ENCODE measurements around the gene EML6. TPM values are rescaled to one million over a fixed set of nuclear protein-coding genes. Genes with fewer than 3 reads are reported as not detected.

The EML6 gene
- total and polyA plus RNA-seq, 2 of the 8 experiments (the other 6 are each of a cell fraction or from before 2014, with no cell fraction given), result 1.2 to 1.6 TPM

DNA sequence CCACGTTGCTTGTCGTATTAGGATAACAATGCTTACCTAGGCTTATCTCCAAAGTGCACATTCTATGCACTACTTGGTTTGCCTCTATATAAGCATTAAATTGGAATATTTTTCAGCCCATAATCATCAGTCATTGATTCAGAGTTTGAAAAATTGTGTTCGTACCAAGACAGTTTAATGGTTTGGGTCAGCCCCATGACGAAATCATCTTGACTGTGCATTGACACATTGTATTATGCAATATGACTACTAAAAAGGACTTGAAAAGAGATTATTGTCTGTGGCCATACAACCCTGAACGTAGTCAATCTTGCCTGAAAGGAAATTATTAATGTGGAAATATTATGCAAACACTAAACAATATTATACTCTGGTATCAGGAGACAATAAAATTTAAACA is 141.3 kb downstream of the EML6 start (continued):
- TF ChIP-seq USF2 (IDR thresholded peaks at IDR 0.05; ENCODE audit: low read length) (no peak), POLR2A (IDR thresholded peaks at IDR 0.05; ENCODE audit: control extremely low read depth in 1 of 2, low read depth in 2 of 2, low read length in 2 of 2) (no peak), SRF (IDR thresholded peaks at IDR 0.05; ENCODE audit: low read depth, low read length) (no peak)
